Measurements from ENCODE around the gene TICRR.

DNA sequence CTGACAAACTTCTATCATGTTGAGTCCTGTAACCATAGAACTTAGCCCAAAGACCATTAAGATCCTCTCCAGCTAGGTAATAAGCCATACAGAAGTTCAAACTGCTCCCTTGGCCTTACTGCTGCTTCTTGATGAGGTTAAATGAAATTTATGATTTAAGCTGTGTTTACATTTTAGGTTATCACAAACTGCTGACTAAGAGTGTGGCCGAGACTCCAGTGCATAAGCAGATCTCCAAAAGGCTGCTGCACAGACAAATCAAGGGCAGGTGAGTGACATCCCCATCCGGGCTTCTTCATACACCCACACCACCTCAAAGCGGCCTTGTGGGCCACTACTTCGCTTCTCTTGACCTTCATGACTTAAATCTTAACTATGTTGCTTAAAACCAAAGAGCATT lies 41.0 kb downstream of the TICRR start:
- TF ChIP-seq POLR2A (IDR thresholded peaks at IDR 0.05; ENCODE audit: low read depth) (no peak), EP300 (IDR thresholded peaks at IDR 0.05) (no peak)
- TF ChIP-seq, protein P1, sequence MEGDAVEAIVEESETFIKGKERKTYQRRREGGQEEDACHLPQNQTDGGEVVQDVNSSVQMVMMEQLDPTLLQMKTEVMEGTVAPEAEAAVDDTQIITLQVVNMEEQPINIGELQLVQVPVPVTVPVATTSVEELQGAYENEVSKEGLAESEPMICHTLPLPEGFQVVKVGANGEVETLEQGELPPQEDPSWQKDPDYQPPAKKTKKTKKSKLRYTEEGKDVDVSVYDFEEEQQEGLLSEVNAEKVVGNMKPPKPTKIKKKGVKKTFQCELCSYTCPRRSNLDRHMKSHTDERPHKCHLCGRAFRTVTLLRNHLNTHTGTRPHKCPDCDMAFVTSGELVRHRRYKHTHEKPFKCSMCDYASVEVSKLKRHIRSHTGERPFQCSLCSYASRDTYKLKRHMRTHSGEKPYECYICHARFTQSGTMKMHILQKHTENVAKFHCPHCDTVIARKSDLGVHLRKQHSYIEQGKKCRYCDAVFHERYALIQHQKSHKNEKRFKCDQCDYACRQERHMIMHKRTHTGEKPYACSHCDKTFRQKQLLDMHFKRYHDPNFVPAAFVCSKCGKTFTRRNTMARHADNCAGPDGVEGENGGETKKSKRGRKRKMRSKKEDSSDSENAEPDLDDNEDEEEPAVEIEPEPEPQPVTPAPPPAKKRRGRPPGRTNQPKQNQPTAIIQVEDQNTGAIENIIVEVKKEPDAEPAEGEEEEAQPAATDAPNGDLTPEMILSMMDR (IDR thresholded peaks at IDR 0.05): no peak

Data from esophagus muscularis mucosa (tissue), 4 donors.